ENCODE data around the gene WNT3.
A peak's percentile ranks its signal among the peaks of the same experiment; 100 is the strongest.
"Not testable (repeated sequence)": the region's sequence is repeated elsewhere in the genome, so short reads cannot be mapped to it uniquely, and the experiment has no call there.

WNT3 gene

GRCh38 chr17:46782250-46782953, 36.1 kb downstream of the WNT3 start:
- DNase-seq, result no peak

- no peak for DNase-seq
These were observed 38.5 kb downstream of the WNT3 start for GRCh38 chr17:46780003-46780373.

GRCh38 chr17:46777943-46778915, 40.3 kb downstream of the WNT3 start:
- no peak for DNase-seq

GRCh38 chr17:46776298-46777005, 42.0 kb downstream of the WNT3 start:
- DNase-seq, result no peak

- no peak for DNase-seq
These were observed 44.3 kb downstream of the WNT3 start for GRCh38 chr17:46774108-46774737.

GRCh38 chr17:46773676-46774075, 44.8 kb downstream of the WNT3 start:
- DNase-seq, result no peak

GRCh38 chr17:46773221-46773605, 45.3 kb downstream of the WNT3 start:
- no peak for DNase-seq

- DNase-seq, result no peak
These were observed 45.8 kb downstream of the WNT3 start for GRCh38 chr17:46772475-46773220.

- peak; percentile 63 for DNase-seq
These were observed 46.7 kb downstream of the WNT3 start for GRCh38 chr17:46771561-46772474.

GRCh38 chr17:46770818-46771560, 47.5 kb downstream of the WNT3 start:
- peak; percentile 73 for DNase-seq

GRCh38 chr17:46770439-46770817, 48.1 kb downstream of the WNT3 start:
- no peak for DNase-seq

- DNase-seq, result peak; percentile 56
These were observed 48.7 kb downstream of the WNT3 start for GRCh38 chr17:46769531-46770438.

GRCh38 chr17:46768896-46769295, 49.6 kb downstream of the WNT3 start:
- DNase-seq, result not testable (repeated sequence)

GRCh38 chr17:46768540-46768870, 50.0 kb downstream of the WNT3 start:
- DNase-seq, result peak; percentile 48

- peak; percentile 44 for DNase-seq
These were observed 51.7 kb downstream of the WNT3 start for GRCh38 chr17:46766493-46767491.

GRCh38 chr17:46765453-46765852, 53.0 kb downstream of the WNT3 start:
- no peak for DNase-seq

- no peak for DNase-seq
These were observed 53.6 kb downstream of the WNT3 start for GRCh38 chr17:46764709-46765401.

Measured in activated CD8-positive, alpha-beta memory T cell treated with anti-CD3 and anti-CD28 coated beads, Interleukin-2, amount 50 U/mL, for 48 hours (primary cell).